ENCODE results near the gene OVCA2. TPM values are rescaled to one million over a fixed set of nuclear protein-coding genes. Genes with fewer than 3 reads are reported as not detected.

Gene OVCA2
- polyA plus RNA-seq, 1 donor (not counting 4 experiments of a cell fraction or from before 2014, with no cell fraction given): 41.2 TPM

DNA sequence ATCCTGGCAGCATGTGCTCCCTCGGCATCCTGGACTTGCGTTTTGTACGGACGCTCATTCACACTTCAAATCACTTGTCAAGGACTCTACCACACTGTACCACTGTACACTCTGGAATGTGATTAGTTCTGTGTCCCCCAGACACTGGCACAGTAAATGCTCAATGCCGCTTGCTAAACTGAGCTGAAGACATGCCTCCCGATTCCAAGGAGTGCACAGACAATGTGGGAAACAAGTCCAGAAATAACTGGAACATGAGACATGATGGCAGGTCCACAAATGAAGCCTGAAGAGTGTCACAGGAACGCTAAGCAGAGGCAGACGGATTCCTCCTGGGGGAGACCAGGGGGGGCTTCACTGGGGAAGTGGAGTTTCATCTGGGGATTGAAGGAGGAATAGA is 35.2 kb downstream of the OVCA2 start:
- Histone ChIP-seq H3K4me1 (ENCODE audit: control insufficient read depth, extremely low read depth, insufficient read depth, low read length) (peaks cover 20% of the 10 kb centered on the region), H3K79me2 (ENCODE audit: control insufficient read depth, insufficient read depth, low read length) (no peaks in the 10 kb centered on the region), H3K36me3 (ENCODE audit: control insufficient read depth in 2 of 2, extremely low read depth in 1 of 2, insufficient read depth in 2 of 2, low read length in 2 of 2) (peaks cover 15 to 18% of the 10 kb centered on the region in 2 experiments), H3K9ac (ENCODE audit: control insufficient read depth, extremely low read depth, insufficient read depth, low read length) (no peak overlapping the region), H3K4me2 (ENCODE audit: control insufficient read depth, extremely low read depth, insufficient read depth, low read depth, low read length) (no peak overlapping the region), H2AFZ (ENCODE audit: control insufficient read depth, low read length) (no peak overlapping the region), H3K4me3 (ENCODE audit: control insufficient read depth in 2 of 3, extremely low read depth in 1 of 3, insufficient read depth in 2 of 3, low read depth in 1 of 3, low read length in 3 of 3) (no peak overlapping the region), H4K20me1 (ENCODE audit: control insufficient read depth, extremely low read depth, insufficient read depth, low read length) (no peaks in the 10 kb centered on the region), H3K9me3 (ENCODE audit: control insufficient read depth, low read depth, low read length) (no peaks in the 10 kb centered on the region), H3K27ac (ENCODE audit: control insufficient read depth, insufficient read depth, low read length) (no peak overlapping the region), H3K9me1 (ENCODE audit: control insufficient read depth, extremely low read depth, insufficient read depth, low read length) (peaks cover 5% of the 10 kb centered on the region), H3K27me3 (ENCODE audit: control insufficient read depth, extremely low read depth, insufficient read depth, low read length) (no peaks in the 10 kb centered on the region)
- no peak for DNase-seq (ENCODE audit: low read depth, low spot score)
- dilution Hi-C loops (cut with MboI; ENCODE audit: extremely low pct_ligation_motif_present, low sequenced_read_pairs): no loop called here
- FAIRE-seq: no peak
- TF ChIP-seq EZH2 (IDR thresholded peaks at IDR 0.05; ENCODE audit: low read length): no peak
- TF ChIP-seq, protein P1, sequence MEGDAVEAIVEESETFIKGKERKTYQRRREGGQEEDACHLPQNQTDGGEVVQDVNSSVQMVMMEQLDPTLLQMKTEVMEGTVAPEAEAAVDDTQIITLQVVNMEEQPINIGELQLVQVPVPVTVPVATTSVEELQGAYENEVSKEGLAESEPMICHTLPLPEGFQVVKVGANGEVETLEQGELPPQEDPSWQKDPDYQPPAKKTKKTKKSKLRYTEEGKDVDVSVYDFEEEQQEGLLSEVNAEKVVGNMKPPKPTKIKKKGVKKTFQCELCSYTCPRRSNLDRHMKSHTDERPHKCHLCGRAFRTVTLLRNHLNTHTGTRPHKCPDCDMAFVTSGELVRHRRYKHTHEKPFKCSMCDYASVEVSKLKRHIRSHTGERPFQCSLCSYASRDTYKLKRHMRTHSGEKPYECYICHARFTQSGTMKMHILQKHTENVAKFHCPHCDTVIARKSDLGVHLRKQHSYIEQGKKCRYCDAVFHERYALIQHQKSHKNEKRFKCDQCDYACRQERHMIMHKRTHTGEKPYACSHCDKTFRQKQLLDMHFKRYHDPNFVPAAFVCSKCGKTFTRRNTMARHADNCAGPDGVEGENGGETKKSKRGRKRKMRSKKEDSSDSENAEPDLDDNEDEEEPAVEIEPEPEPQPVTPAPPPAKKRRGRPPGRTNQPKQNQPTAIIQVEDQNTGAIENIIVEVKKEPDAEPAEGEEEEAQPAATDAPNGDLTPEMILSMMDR (optimal IDR thresholded peaks at IDR 0.05 in 1 of 3, IDR thresholded peaks at IDR 0.05 in 1 of 3, conservative IDR thresholded peaks at IDR 0.05 in 1 of 3; ENCODE audit: extremely low read depth in 1 of 3, insufficient read depth in 2 of 3, low read length in 3 of 3): no peak

DNA sequence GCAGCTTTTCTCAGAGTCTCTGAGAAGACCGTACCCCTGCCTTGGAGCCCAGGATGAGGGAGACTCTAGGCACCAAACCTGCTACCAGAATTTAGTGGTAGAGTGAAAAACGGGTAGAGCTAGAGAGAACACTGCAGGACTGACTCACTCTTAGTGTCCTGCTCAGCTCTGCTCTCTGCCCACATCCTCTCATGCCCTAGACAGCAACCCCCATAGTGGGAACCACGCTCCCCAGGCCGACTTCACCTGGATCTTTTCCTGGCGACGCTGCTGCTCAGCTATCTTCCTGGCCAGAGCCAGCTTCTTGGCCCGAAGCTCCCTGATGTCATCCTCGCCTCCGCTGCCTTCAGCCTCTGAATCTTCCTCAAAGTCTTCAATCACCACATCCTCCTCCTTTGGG is 39.7 kb downstream of the OVCA2 start:
- FAIRE-seq: peak; percentile 73
- no peak for DNase-seq (ENCODE audit: low read depth, low spot score)
- peaks cover 29% of the 10 kb centered on the region for H3K4me1 ChIP-seq (ENCODE audit: control insufficient read depth, extremely low read depth, insufficient read depth, low read length)
- no peaks in the 10 kb centered on the region for H3K9me1 ChIP-seq (ENCODE audit: control insufficient read depth, extremely low read depth, insufficient read depth, low read length)
- no peak overlapping the region for H3K4me2 ChIP-seq (ENCODE audit: control insufficient read depth, extremely low read depth, insufficient read depth, low read depth, low read length)
- H4K20me1 ChIP-seq (ENCODE audit: control insufficient read depth, extremely low read depth, insufficient read depth, low read length): no peaks in the 10 kb centered on the region
- H3K36me3 ChIP-seq (ENCODE audit: control insufficient read depth in 2 of 2, extremely low read depth in 1 of 2, insufficient read depth in 2 of 2, low read length in 2 of 2): peaks cover 15 to 18% of the 10 kb centered on the region in 2 experiments
- peak overlapping the region; percentile 29 for H3K27ac ChIP-seq (ENCODE audit: control insufficient read depth, insufficient read depth, low read length)
- dilution Hi-C loops (cut with MboI; ENCODE audit: extremely low pct_ligation_motif_present, low sequenced_read_pairs): no loop called here
- no peak for TF ChIP-seq EZH2 (IDR thresholded peaks at IDR 0.05; ENCODE audit: low read length)
- TF ChIP-seq, protein P1 (optimal IDR thresholded peaks at IDR 0.05 in 1 of 3, IDR thresholded peaks at IDR 0.05 in 1 of 3, conservative IDR thresholded peaks at IDR 0.05 in 1 of 3; ENCODE audit: extremely low read depth in 1 of 3, insufficient read depth in 2 of 3, low read length in 3 of 3): no peak
- no peaks in the 10 kb centered on the region for H3K9me3 ChIP-seq (ENCODE audit: control insufficient read depth, low read depth, low read length)
- H3K27me3 ChIP-seq (ENCODE audit: control insufficient read depth, extremely low read depth, insufficient read depth, low read length): no peaks in the 10 kb centered on the region
- no peaks in the 10 kb centered on the region for H3K79me2 ChIP-seq (ENCODE audit: control insufficient read depth, insufficient read depth, low read length)
- no peak overlapping the region for H3K9ac ChIP-seq (ENCODE audit: control insufficient read depth, extremely low read depth, insufficient read depth, low read length)
- no peak overlapping the region for H2AFZ ChIP-seq (ENCODE audit: control insufficient read depth, low read length)
- H3K4me3 ChIP-seq (ENCODE audit: control insufficient read depth in 2 of 3, extremely low read depth in 1 of 3, insufficient read depth in 2 of 3, low read depth in 1 of 3, low read length in 3 of 3): no peak overlapping the region

Data from keratinocyte (primary cell).